HL-60 (cell line): Measurements from ENCODE around the gene DROSHA.

Experiments used
- CTCF ChIP-seq: IDR thresholded peaks from one replicate; pipeline ENCODE4 v1.5.1; 2011; ENCODE audit warnings: low read length, control low read depth, inconsistent platforms; ENCODE audit not compliant: insufficient read depth
- POLR2AphosphoS5 ChIP-seq: IDR thresholded peaks from 2 replicates; pipeline ENCODE4 v1.6.1; 2012; ENCODE audit warnings: low read depth
- SPI1 ChIP-seq: IDR thresholded peaks from 2 replicates; pipeline ENCODE4 v1.6.1; 2012; ENCODE audit warnings: low read depth, mild to moderate bottlenecking, borderline replicate concordance
- TF ChIP-seq, protein P1 (sequence below): IDR thresholded peaks from 2 replicates; pipeline ENCODE4 v1.6.1; 2012; ENCODE audit warnings: low read depth; ENCODE audit not compliant: insufficient replicate concordance

DNA sequence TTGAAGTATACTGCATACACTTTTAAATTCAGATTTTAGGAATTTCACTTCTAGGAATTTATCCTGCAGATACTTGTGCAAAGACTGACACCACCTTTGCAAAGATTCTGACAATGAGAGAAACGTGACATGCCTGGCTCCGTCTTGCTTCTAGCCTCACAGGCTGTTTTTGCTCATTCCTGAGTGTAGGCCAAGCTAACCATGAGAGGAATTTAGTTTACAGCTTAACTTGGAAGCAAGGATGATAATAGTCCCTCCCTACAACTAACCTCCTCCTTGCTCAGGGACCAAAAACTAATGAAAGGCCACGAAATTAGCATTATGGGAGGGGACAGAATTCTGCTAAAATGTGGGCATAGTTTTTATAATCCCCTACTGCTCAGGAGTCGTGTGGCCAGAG, 31.3 kb upstream of the DROSHA start:
- TF ChIP-seq CTCF (no peak), SPI1 (no peak), POLR2AphosphoS5 (no peak)
- TF ChIP-seq, protein P1, sequence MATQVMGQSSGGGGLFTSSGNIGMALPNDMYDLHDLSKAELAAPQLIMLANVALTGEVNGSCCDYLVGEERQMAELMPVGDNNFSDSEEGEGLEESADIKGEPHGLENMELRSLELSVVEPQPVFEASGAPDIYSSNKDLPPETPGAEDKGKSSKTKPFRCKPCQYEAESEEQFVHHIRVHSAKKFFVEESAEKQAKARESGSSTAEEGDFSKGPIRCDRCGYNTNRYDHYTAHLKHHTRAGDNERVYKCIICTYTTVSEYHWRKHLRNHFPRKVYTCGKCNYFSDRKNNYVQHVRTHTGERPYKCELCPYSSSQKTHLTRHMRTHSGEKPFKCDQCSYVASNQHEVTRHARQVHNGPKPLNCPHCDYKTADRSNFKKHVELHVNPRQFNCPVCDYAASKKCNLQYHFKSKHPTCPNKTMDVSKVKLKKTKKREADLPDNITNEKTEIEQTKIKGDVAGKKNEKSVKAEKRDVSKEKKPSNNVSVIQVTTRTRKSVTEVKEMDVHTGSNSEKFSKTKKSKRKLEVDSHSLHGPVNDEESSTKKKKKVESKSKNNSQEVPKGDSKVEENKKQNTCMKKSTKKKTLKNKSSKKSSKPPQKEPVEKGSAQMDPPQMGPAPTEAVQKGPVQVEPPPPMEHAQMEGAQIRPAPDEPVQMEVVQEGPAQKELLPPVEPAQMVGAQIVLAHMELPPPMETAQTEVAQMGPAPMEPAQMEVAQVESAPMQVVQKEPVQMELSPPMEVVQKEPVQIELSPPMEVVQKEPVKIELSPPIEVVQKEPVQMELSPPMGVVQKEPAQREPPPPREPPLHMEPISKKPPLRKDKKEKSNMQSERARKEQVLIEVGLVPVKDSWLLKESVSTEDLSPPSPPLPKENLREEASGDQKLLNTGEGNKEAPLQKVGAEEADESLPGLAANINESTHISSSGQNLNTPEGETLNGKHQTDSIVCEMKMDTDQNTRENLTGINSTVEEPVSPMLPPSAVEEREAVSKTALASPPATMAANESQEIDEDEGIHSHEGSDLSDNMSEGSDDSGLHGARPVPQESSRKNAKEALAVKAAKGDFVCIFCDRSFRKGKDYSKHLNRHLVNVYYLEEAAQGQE: no peak
